Measurements from ENCODE around the gene INPP5A.
"Not testable (repeated sequence)": the region's sequence is repeated elsewhere in the genome, so short reads cannot be mapped to it uniquely, and the experiment has no call there.

The INPP5A gene

GRCh38 chr10:132788831-132789219, 251.2 kb downstream of the INPP5A start:
- no peak for DNase-seq (ENCODE audit: low read depth in 2 of 2, low spot score in 1 of 2)

GRCh38 chr10:132789659-132790148, 252.1 kb downstream of the INPP5A start:
- DNase-seq (ENCODE audit: low read depth in 2 of 2, low spot score in 1 of 2): no peak

GRCh38 chr10:132790470-132790869, 252.9 kb downstream of the INPP5A start:
- DNase-seq (ENCODE audit: low read depth in 2 of 2, low spot score in 1 of 2): no peak

- DNase-seq (ENCODE audit: low read depth in 2 of 2, low spot score in 1 of 2): no peak
Measured at GRCh38 chr10:132790934-132791829, 253.6 kb downstream of the INPP5A start.

GRCh38 chr10:132792099-132792498, 254.5 kb downstream of the INPP5A start:
- DNase-seq (ENCODE audit: low read depth in 2 of 2, low spot score in 1 of 2): not testable (repeated sequence)

GRCh38 chr10:132792796-132793195, 255.2 kb downstream of the INPP5A start:
- DNase-seq (ENCODE audit: low read depth in 2 of 2, low spot score in 1 of 2): no peak

GRCh38 chr10:132793213-132793612, 255.6 kb downstream of the INPP5A start:
- DNase-seq (ENCODE audit: low read depth in 2 of 2, low spot score in 1 of 2): no peak

- DNase-seq (ENCODE audit: low read depth in 2 of 2, low spot score in 1 of 2): no peak
Measured at GRCh38 chr10:132793871-132794849, 256.6 kb downstream of the INPP5A start.

GRCh38 chr10:132796846-132797245, 259.3 kb downstream of the INPP5A start:
- no peak for DNase-seq (ENCODE audit: low read depth in 2 of 2, low spot score in 1 of 2)

GRCh38 chr10:132797986-132798385, 260.4 kb downstream of the INPP5A start:
- not testable (repeated sequence) for DNase-seq (ENCODE audit: low read depth in 2 of 2, low spot score in 1 of 2)

GRCh38 chr10:132798403-132798802, 260.8 kb downstream of the INPP5A start:
- no peak for DNase-seq (ENCODE audit: low read depth in 2 of 2, low spot score in 1 of 2)

- DNase-seq (ENCODE audit: low read depth in 2 of 2, low spot score in 1 of 2): no peak
Measured at GRCh38 chr10:132798876-132799275, 261.3 kb downstream of the INPP5A start.

- DNase-seq (ENCODE audit: low read depth in 2 of 2, low spot score in 1 of 2): no peak
Measured at GRCh38 chr10:132799865-132800264, 262.3 kb downstream of the INPP5A start.

GRCh38 chr10:132802048-132802447, 264.5 kb downstream of the INPP5A start:
- DNase-seq (ENCODE audit: low read depth in 2 of 2, low spot score in 1 of 2): no peak

- DNase-seq (ENCODE audit: low read depth in 2 of 2, low spot score in 1 of 2): no peak
Measured at GRCh38 chr10:132802694-132803320, 265.2 kb downstream of the INPP5A start.

- no peak for DNase-seq (ENCODE audit: low read depth in 2 of 2, low spot score in 1 of 2)
Measured at GRCh38 chr10:132803416-132804210, 266.0 kb downstream of the INPP5A start.

- no peak for DNase-seq (ENCODE audit: low read depth in 2 of 2, low spot score in 1 of 2)
Measured at GRCh38 chr10:132804287-132804686, 266.7 kb downstream of the INPP5A start.

- no peak for DNase-seq (ENCODE audit: low read depth in 2 of 2, low spot score in 1 of 2)
Measured at GRCh38 chr10:132804785-132805426, 267.3 kb downstream of the INPP5A start.

GRCh38 chr10:132805599-132805998, 268.0 kb downstream of the INPP5A start:
- no peak for DNase-seq (ENCODE audit: low read depth in 2 of 2, low spot score in 1 of 2)

- DNase-seq (ENCODE audit: low read depth in 2 of 2, low spot score in 1 of 2): no peak
Measured at GRCh38 chr10:132806110-132806509, 268.5 kb downstream of the INPP5A start.

Data from stimulated activated CD8-positive, alpha-beta memory T cell treated with anti-CD3 and anti-CD28 coated beads, Interleukin-4, amount 100 ng/mL, for 4 hours (primary cell).